Panc1 (cell line): ENCODE results near the gene LMO4. TPM values are rescaled to one million over a fixed set of nuclear protein-coding genes. Genes with fewer than 3 reads are reported as not detected.

ENCODE experiments used
- ATAC-seq: fragments of 200-7000 bp; cut with Tn5 transposase; 2 replicates; pipeline ENCODE4 v1.9.1; 2020; ENCODE audit warnings: mild to moderate bottlenecking, moderate library complexity
- BruUV-seq: library from RNA; stranded (reverse); fragments of 400-500 nt; replicated peaks from 2 replicates; lab custom pipeline; 2021; lab: Mats Ljungman, UMichigan
- CTCF ChIA-PET: fragments of 300-600 bp; sonication (Branson Sonifier 250); formaldehyde crosslinking; loops from one replicate; lab custom pipeline; 2022; ENCODE audit warnings: antibody characterized with exemption; lab: Charles Lee
- POLR2A ChIA-PET: fragments of 300-600 bp; sonication (Branson Sonifier 250); formaldehyde crosslinking; loops from one replicate; lab custom pipeline; 2022; ENCODE audit warnings: antibody characterized with exemption; lab: Charles Lee
- DNase-seq: peaks from one replicate; pipeline ENCODE4 v3.0.0-alpha.2; 2010; ENCODE audit warnings: low read depth, low spot score
- H3K27ac ChIP-seq: 2 replicates; pipeline ENCODE4 v1.5.1; 2011; ENCODE audit warnings: mild to moderate bottlenecking, low read length, inconsistent platforms
- H3K27me3 ChIP-seq: fragments of 200-500 bp; sonication (Bioruptor generic); 2 replicates; pipeline ENCODE4 v1.6.0; 2014; ENCODE audit warnings: low read length, inconsistent platforms; ENCODE audit not compliant: control insufficient read depth, insufficient read depth
- H3K36me3 ChIP-seq: fragments of 200-500 bp; sonication (Bioruptor generic); 2 replicates; pipeline ENCODE4 v1.5.1; 2014; ENCODE audit warnings: inconsistent platforms, mild to moderate bottlenecking, low read length, moderate library complexity; ENCODE audit not compliant: control insufficient read depth, insufficient read depth
- H3K4me1 ChIP-seq: 2 replicates; pipeline ENCODE4 v1.5.1; 2011; ENCODE audit warnings: inconsistent platforms, mild to moderate bottlenecking, low read length, moderate library complexity; ENCODE audit not compliant: control insufficient read depth, insufficient read depth
- H3K4me3 ChIP-seq, 2 experiments: 2 replicates each; pipeline ENCODE4 v1.5.1; 2011 to 2012; ENCODE audit warnings: low read depth in 2 of 2, low read length in 2 of 2, mild to moderate bottlenecking in 2 of 2, inconsistent platforms in 1 of 2, moderate library complexity in 1 of 2
- H3K9me3 ChIP-seq: fragments of 200-500 bp; sonication (Bioruptor generic); 2 replicates; pipeline ENCODE4 v1.5.1; 2014; ENCODE audit warnings: low read depth, mild to moderate bottlenecking, inconsistent platforms, low read length, moderate library complexity; ENCODE audit not compliant: control insufficient read depth, insufficient read depth
- POLR2AphosphoS5 ChIP-seq: IDR thresholded peaks from 2 replicates; pipeline ENCODE4 v1.6.1; 2012; ENCODE audit warnings: mild to moderate bottlenecking, low read depth, low read length, moderate library complexity
- SIN3A ChIP-seq: IDR thresholded peaks from 2 replicates; pipeline ENCODE4 v1.6.1; 2012; ENCODE audit warnings: low read depth, mild to moderate bottlenecking, low read length, moderate library complexity, borderline replicate concordance; ENCODE audit not compliant: insufficient read depth
- TCF7L2 ChIP-seq: IDR thresholded peaks from 2 replicates; pipeline ENCODE4 v1.6.1; 2011; ENCODE audit warnings: mild to moderate bottlenecking, low read depth, low read length, inconsistent platforms
- in situ Hi-C: cut with HindIII; loops from 2 replicates; pipeline ENCODE4 v1.10.0; 2016; ENCODE audit warnings: low sequenced_read_pairs, low pct_unique_long_range_greater_than_20kb
- intact Hi-C: fragments of 100-400 bp; cut with micrococcal nuclease; formaldehyde crosslinking; loops from one replicate; pipeline ENCODE4 v1.10.0; 2022; ENCODE audit not compliant: unreplicated experiment
- total RNA-seq: library from RNA; stranded (reverse); gene quantifications from one replicate; pipeline ENCODE4 v1.2.1, GENCODE V29; 2021; ENCODE audit not compliant: unreplicated experiment
- TF ChIP-seq, protein P1 (sequence below), 2 experiments: IDR thresholded peaks; 2 replicates each; pipeline ENCODE4 v1.6.1; 2011 to 2012; ENCODE audit warnings: low read depth in 2 of 2, control low read depth in 1 of 2, low read length in 1 of 2, mild to moderate bottlenecking in 1 of 2, moderate library complexity in 1 of 2; ENCODE audit not compliant: insufficient read depth in 1 of 2
- TF ChIP-seq, protein P2 (sequence below): fragments of 450-650 bp; IDR thresholded peaks from 2 replicates; pipeline ENCODE4 v1.5.1; 2017; ENCODE audit warnings: mild to moderate bottlenecking

The LMO4 gene
- total RNA-seq, 1 experiment from 2014 or later = 38.3 TPM

DNA sequence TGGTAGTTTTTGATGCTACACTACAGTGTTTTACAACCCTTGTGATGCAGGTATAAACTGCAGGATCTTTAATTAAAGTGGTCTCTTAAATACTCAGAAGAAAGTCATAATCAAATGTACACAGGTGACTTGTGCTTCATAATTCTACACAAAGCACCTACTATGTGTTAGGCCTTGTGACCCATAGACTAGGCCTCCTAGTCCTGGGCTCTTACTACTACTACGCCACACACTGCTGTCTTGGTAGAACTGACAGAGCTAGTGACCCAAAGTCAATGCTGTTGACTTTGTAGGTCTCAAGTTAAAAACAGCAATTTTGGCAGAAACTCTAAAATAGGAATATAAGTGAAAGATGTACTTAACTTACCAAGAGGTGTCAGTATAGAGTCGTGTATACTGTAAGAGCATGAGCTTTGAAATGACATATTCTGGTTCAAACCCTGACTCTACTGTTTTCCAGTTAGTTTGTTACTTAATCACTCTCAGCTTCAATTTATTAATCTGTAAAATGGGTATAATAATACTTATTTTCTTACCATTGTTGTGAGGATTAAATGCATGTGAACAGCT, 48.6 kb upstream of the LMO4 start:
- Histone ChIP-seq H3K27ac (no peak overlapping the region), H3K36me3 (no peaks in the 10 kb centered on the region), H3K4me1 (no peaks in the 10 kb centered on the region), H3K9me3 (no peaks in the 10 kb centered on the region), H3K27me3 (peaks cover 9% of the 10 kb centered on the region), H3K4me3 (no peak overlapping the region)
- DNase-seq (no peak), ATAC-seq (no peak)
- ChIA-PET POLR2A (no interaction called here), CTCF (interaction anchor here (0.6 to 0.7 kb wide), 4 partner anchors 79 to 513 kb away, joined by 3 to 15 read pairs (median 5); no protein-coding TSS in a partner anchor)
- in situ Hi-C loops = no loop called here
- no peak for TF ChIP-seq TCF7L2
- TF ChIP-seq POLR2AphosphoS5 = no peak
- TF ChIP-seq, protein P1, sequence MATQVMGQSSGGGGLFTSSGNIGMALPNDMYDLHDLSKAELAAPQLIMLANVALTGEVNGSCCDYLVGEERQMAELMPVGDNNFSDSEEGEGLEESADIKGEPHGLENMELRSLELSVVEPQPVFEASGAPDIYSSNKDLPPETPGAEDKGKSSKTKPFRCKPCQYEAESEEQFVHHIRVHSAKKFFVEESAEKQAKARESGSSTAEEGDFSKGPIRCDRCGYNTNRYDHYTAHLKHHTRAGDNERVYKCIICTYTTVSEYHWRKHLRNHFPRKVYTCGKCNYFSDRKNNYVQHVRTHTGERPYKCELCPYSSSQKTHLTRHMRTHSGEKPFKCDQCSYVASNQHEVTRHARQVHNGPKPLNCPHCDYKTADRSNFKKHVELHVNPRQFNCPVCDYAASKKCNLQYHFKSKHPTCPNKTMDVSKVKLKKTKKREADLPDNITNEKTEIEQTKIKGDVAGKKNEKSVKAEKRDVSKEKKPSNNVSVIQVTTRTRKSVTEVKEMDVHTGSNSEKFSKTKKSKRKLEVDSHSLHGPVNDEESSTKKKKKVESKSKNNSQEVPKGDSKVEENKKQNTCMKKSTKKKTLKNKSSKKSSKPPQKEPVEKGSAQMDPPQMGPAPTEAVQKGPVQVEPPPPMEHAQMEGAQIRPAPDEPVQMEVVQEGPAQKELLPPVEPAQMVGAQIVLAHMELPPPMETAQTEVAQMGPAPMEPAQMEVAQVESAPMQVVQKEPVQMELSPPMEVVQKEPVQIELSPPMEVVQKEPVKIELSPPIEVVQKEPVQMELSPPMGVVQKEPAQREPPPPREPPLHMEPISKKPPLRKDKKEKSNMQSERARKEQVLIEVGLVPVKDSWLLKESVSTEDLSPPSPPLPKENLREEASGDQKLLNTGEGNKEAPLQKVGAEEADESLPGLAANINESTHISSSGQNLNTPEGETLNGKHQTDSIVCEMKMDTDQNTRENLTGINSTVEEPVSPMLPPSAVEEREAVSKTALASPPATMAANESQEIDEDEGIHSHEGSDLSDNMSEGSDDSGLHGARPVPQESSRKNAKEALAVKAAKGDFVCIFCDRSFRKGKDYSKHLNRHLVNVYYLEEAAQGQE (IDR thresholded peaks at IDR 0.05; ENCODE audit: insufficient read depth in 1 of 2, low read depth in 2 of 2, low read length in 1 of 2) = no peak
- TF ChIP-seq, protein P2, sequence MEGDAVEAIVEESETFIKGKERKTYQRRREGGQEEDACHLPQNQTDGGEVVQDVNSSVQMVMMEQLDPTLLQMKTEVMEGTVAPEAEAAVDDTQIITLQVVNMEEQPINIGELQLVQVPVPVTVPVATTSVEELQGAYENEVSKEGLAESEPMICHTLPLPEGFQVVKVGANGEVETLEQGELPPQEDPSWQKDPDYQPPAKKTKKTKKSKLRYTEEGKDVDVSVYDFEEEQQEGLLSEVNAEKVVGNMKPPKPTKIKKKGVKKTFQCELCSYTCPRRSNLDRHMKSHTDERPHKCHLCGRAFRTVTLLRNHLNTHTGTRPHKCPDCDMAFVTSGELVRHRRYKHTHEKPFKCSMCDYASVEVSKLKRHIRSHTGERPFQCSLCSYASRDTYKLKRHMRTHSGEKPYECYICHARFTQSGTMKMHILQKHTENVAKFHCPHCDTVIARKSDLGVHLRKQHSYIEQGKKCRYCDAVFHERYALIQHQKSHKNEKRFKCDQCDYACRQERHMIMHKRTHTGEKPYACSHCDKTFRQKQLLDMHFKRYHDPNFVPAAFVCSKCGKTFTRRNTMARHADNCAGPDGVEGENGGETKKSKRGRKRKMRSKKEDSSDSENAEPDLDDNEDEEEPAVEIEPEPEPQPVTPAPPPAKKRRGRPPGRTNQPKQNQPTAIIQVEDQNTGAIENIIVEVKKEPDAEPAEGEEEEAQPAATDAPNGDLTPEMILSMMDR = peak; percentile 36; the same call in 1 of the 2 replicates
- BruUV-seq = no TSS peak
- intact Hi-C loops = loop anchor here (10.0 kb wide), 1 partner anchor 145 kb away; no protein-coding TSS in a partner anchor

DNA sequence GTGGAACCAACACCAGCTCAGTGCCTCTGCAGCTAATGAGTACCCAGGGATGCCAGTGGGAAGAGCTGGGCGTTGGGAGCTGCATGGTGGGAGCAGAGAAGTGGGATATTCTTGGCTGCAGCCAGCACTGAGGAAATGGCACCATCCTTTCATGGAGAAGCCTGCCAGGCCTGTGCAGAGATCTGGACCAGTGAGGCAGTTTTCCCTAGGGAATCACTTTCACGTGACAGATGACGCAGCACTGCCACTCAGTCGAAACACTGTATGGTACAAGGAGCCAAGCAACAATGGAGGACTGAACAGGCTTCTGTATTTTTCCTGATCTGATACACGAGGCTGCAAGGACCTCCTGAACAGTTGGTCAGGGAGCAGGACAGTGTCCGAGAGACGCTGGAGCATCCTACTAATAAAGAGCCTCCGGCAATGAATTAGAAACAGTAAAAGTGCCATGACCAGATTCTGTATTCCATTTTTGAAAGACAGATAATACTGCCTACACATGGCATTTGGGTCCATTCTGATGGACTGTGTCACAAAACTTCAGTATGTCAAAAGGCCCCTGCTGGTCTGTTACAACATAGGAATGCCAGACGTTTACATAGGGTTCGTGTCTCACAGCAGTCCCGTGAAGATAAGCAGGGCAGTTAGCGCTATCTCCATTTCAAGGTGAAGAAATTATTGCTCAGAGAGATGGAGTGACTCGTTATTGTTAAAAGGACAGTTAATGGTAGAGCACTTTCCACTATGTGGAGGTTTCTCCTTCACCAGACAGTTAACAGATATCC, 44.0 kb upstream of the LMO4 start:
- no peak overlapping the region for H3K4me3 ChIP-seq
- intact Hi-C loops = loop anchor here (10.0 kb wide), 1 partner anchor 150 kb away; no protein-coding TSS in a partner anchor
- H3K36me3 ChIP-seq = no peaks in the 10 kb centered on the region

DNA sequence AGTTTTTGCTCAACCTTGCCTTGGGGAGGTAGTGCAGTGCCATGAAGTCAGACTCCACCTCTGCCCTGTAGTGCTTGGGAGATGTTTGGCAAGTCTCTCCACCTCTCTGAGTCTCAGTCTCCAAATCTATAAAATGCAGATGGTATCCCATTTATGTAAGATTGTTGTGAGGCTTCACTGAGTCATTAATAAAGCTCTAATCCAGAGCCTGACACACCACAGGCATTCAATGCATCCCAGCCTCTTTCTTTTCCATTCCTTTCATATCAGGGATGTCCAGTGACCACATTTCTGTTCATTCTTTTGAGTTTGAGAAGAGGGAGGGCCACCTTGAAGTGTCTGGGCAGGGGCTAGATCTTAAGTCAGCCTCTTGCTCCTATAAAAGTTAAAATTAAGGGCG, 37.6 kb upstream of the LMO4 start:
- CTCF ChIA-PET = no interaction called here
- BruUV-seq = no TSS peak

More for the DNA sequence above, 44.0 kb upstream of the LMO4 start:
- POLR2A ChIA-PET = interaction anchor here (0.7 kb wide), 1 partner anchor 189 kb away, joined by 8 read pairs; no protein-coding TSS in a partner anchor
- in situ Hi-C loops = no loop called here
- CTCF ChIA-PET = interaction anchor here (0.7 kb wide), 1 partner anchor 1321 kb away, joined by 5 read pairs; no protein-coding TSS in a partner anchor
- DNase-seq (no peak), ATAC-seq (no peak)
- no TSS peak for BruUV-seq
- H3K27me3 ChIP-seq = no peaks in the 10 kb centered on the region
- no peak overlapping the region for H3K27ac ChIP-seq
- TF ChIP-seq TCF7L2 = no peak
- H3K4me1 ChIP-seq = no peaks in the 10 kb centered on the region
- H3K9me3 ChIP-seq = no peaks in the 10 kb centered on the region

More for the DNA sequence above, 37.6 kb upstream of the LMO4 start:
- intact Hi-C loops = loop anchor here (5.0 to 10.0 kb wide), 3 partner anchors 664 to 1014 kb away; no protein-coding TSS in a partner anchor
- no peak for ATAC-seq
- Histone ChIP-seq H3K36me3 (no peaks in the 10 kb centered on the region), H3K27me3 (no peaks in the 10 kb centered on the region), H3K4me3 (no peak overlapping the region), H3K27ac (no peak overlapping the region), H3K9me3 (no peaks in the 10 kb centered on the region), H3K4me1 (no peaks in the 10 kb centered on the region)
- POLR2A ChIA-PET = no interaction called here
- DNase-seq = no peak
- in situ Hi-C loops = no loop called here
- TF ChIP-seq POLR2AphosphoS5 (no peak), SIN3A (no peak), TCF7L2 (no peak)
- TF ChIP-seq, protein P2 = no peak
- TF ChIP-seq, protein P1 (IDR thresholded peaks at IDR 0.05; ENCODE audit: insufficient read depth in 1 of 2, low read depth in 2 of 2, low read length in 1 of 2) = no peak
